ENCODE results near the gene MTG1.

DNA sequence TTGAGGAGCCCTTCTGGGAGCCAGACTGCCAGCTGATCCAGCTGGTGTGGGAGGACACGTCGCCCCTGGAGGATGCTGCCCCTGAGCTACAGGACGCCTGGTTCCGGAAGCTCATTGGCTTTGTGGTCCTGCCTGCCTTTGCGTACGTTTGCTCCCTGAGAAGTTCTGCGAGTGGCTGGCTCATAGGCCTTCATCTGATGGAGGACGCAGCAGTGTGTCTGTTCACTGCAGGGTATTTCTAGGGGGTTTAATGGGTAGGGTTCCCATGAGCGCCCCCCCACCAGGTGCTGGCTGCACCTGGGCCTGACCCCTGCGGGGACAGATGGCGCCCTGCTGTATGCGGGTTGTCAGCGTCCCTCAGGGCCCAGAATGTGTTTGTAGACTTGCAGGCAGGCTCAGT, 9.9 kb upstream of the MTG1 start:
- TF ChIP-seq, protein P1, sequence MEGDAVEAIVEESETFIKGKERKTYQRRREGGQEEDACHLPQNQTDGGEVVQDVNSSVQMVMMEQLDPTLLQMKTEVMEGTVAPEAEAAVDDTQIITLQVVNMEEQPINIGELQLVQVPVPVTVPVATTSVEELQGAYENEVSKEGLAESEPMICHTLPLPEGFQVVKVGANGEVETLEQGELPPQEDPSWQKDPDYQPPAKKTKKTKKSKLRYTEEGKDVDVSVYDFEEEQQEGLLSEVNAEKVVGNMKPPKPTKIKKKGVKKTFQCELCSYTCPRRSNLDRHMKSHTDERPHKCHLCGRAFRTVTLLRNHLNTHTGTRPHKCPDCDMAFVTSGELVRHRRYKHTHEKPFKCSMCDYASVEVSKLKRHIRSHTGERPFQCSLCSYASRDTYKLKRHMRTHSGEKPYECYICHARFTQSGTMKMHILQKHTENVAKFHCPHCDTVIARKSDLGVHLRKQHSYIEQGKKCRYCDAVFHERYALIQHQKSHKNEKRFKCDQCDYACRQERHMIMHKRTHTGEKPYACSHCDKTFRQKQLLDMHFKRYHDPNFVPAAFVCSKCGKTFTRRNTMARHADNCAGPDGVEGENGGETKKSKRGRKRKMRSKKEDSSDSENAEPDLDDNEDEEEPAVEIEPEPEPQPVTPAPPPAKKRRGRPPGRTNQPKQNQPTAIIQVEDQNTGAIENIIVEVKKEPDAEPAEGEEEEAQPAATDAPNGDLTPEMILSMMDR (IDR thresholded peaks at IDR 0.05; ENCODE audit: insufficient read depth, low read length), result no peak
- TF ChIP-seq GABPA (IDR thresholded peaks at IDR 0.05; ENCODE audit: low read depth), result no peak
- TF ChIP-seq, protein P2, sequence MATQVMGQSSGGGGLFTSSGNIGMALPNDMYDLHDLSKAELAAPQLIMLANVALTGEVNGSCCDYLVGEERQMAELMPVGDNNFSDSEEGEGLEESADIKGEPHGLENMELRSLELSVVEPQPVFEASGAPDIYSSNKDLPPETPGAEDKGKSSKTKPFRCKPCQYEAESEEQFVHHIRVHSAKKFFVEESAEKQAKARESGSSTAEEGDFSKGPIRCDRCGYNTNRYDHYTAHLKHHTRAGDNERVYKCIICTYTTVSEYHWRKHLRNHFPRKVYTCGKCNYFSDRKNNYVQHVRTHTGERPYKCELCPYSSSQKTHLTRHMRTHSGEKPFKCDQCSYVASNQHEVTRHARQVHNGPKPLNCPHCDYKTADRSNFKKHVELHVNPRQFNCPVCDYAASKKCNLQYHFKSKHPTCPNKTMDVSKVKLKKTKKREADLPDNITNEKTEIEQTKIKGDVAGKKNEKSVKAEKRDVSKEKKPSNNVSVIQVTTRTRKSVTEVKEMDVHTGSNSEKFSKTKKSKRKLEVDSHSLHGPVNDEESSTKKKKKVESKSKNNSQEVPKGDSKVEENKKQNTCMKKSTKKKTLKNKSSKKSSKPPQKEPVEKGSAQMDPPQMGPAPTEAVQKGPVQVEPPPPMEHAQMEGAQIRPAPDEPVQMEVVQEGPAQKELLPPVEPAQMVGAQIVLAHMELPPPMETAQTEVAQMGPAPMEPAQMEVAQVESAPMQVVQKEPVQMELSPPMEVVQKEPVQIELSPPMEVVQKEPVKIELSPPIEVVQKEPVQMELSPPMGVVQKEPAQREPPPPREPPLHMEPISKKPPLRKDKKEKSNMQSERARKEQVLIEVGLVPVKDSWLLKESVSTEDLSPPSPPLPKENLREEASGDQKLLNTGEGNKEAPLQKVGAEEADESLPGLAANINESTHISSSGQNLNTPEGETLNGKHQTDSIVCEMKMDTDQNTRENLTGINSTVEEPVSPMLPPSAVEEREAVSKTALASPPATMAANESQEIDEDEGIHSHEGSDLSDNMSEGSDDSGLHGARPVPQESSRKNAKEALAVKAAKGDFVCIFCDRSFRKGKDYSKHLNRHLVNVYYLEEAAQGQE (IDR thresholded peaks at IDR 0.05; ENCODE audit: insufficient replicate concordance, low read depth), result no peak
- no peak for TF ChIP-seq POLR2AphosphoS5 (IDR thresholded peaks at IDR 0.05; ENCODE audit: low read depth)
- TF ChIP-seq SPI1 (IDR thresholded peaks at IDR 0.05; ENCODE audit: borderline replicate concordance, low read depth), result no peak

Measured in HL-60 (cell line).